Smooth muscle cell (in vitro differentiated cells): ENCODE measurements around the gene PPFIBP1. TPM values are rescaled to one million over a fixed set of nuclear protein-coding genes. Genes with fewer than 3 reads are reported as not detected.

Source experiments
- DNase-seq: peaks from one replicate; lab custom pipeline; 2025; ENCODE audit not compliant: unreplicated experiment; lab: John Stamatoyannopoulos, UW
- H2AFZ ChIP-seq: fragments of 200-600 bp; sonication (generic); 2 replicates; pipeline ENCODE4 v1.6.0; 2016; ENCODE audit warnings: antibody characterized with exemption, low read depth, mild to moderate bottlenecking
- H3F3A ChIP-seq: fragments of 200-600 bp; sonication (generic); 2 replicates; pipeline ENCODE4 v1.6.0; 2017; ENCODE audit warnings: antibody characterized with exemption, low read depth
- H3K27ac ChIP-seq: fragments of 200-600 bp; sonication (generic); 2 replicates; pipeline ENCODE4 v1.5.1; 2016; ENCODE audit warnings: low read depth, mild to moderate bottlenecking
- H3K27me3 ChIP-seq: fragments of 200-600 bp; sonication (generic); 2 replicates; pipeline ENCODE4 v1.6.1; 2016; ENCODE audit warnings: low read depth, mild to moderate bottlenecking
- H3K36me3 ChIP-seq: fragments of 200-600 bp; sonication (generic); 2 replicates; pipeline ENCODE4 v1.5.1; 2016; ENCODE audit warnings: low read depth
- H3K4me1 ChIP-seq: fragments of 200-600 bp; sonication (generic); 2 replicates; pipeline ENCODE4 v1.5.1; 2016; ENCODE audit warnings: low read depth
- H3K4me2 ChIP-seq: fragments of 200-600 bp; sonication (generic); 2 replicates; pipeline ENCODE4 v1.6.0; 2016; ENCODE audit warnings: mild to moderate bottlenecking
- H3K4me3 ChIP-seq: fragments of 200-600 bp; sonication (generic); 2 replicates; pipeline ENCODE4 v1.5.1; 2016; ENCODE audit warnings: mild to moderate bottlenecking
- H3K79me2 ChIP-seq: fragments of 200-600 bp; sonication (generic); 2 replicates; pipeline ENCODE4 v1.6.0; 2016; ENCODE audit warnings: low read depth, mild to moderate bottlenecking
- H3K9ac ChIP-seq: fragments of 200-600 bp; sonication (generic); 2 replicates; pipeline ENCODE4 v1.6.0; 2016; ENCODE audit warnings: low read depth
- H3K9me3 ChIP-seq: fragments of 200-600 bp; sonication (generic); replicated peaks from 2 replicates; pipeline ENCODE4 v1.5.1; 2016; ENCODE audit warnings: low read depth
- H4K20me1 ChIP-seq: fragments of 200-600 bp; sonication (generic); 2 replicates; pipeline ENCODE4 v1.6.0; 2016; ENCODE audit warnings: low read depth
- CTCF ChIP-seq: fragments of 200-600 bp; sonication (generic); IDR thresholded peaks from 2 replicates; pipeline ENCODE4 v1.5.1; 2017; ENCODE audit warnings: borderline replicate concordance, mild to moderate bottlenecking, antibody characterized with exemption; ENCODE audit not compliant: insufficient read depth, poor library complexity, severe bottlenecking
- WGBS: methylation state at CpG from one replicate; pipeline ENCODE4 v1.1.7; 2016; ENCODE audit warnings: low lambda C conversion rate; 5-methylcytosine and 5-hydroxymethylcytosine counted together
- polyA plus RNA-seq: library from polyadenylated mRNA; unstranded; fragments of >200 nt; fragmentation: Nextera tagmentation; extraction: Ambion mirVana; gene quantifications from 2 replicates; pipeline ENCODE4 v1.2.1, GENCODE V29; 2016
- total RNA-seq: library from RNA; depleted of rRNA; stranded (reverse); fragments of >200 nt; gene quantifications from 2 replicates; pipeline ENCODE4 v1.2.3, GENCODE V29; 2014

The PPFIBP1 gene
- total and polyA plus RNA-seq, 2 experiments from 2014 or later: 45.7 to 150 TPM

GRCh38 chr12:27513155-27513824 is 10.7 kb upstream of the PPFIBP1 start:
- WGBS: 81% methylated on average over 7 of the region's 7 CpGs

GRCh38 chr12:27515671-27516070 is 8.3 kb upstream of the PPFIBP1 start:
- Histone ChIP-seq H3K9me3 (no peaks in the 10 kb centered on the region), H4K20me1 (no peaks in the 10 kb centered on the region), H3K4me3 (no peak overlapping the region), H3K79me2 (no peaks in the 10 kb centered on the region), H3K4me1 (no peaks in the 10 kb centered on the region), H2AFZ (no peak overlapping the region), H3K27ac (peak overlapping the region; percentile 79), H3K9ac (no peak overlapping the region), H3K27me3 (no peaks in the 10 kb centered on the region), H3F3A (no peaks in the 10 kb centered on the region), H3K36me3 (no peaks in the 10 kb centered on the region), H3K4me2 (peak overlapping the region; percentile 20)
- 54% methylated on average over 9 of the region's 9 CpGs for WGBS
- no peak for TF ChIP-seq CTCF
- no peak for DNase-seq

More at GRCh38 chr12:27513155-27513824, 10.7 kb upstream of the PPFIBP1 start:
- TF ChIP-seq CTCF: no peak
- Histone ChIP-seq H2AFZ (no peak overlapping the region), H3K9ac (no peak overlapping the region), H3K4me2 (no peak overlapping the region), H3F3A (no peaks in the 10 kb centered on the region), H3K4me3 (no peak overlapping the region), H3K79me2 (no peaks in the 10 kb centered on the region), H3K4me1 (no peaks in the 10 kb centered on the region), H3K36me3 (no peaks in the 10 kb centered on the region), H3K27ac (no peak overlapping the region), H3K27me3 (no peaks in the 10 kb centered on the region), H3K9me3 (no peaks in the 10 kb centered on the region), H4K20me1 (no peaks in the 10 kb centered on the region)
- DNase-seq: no peak

- H3K79me2 ChIP-seq: no peaks in the 10 kb centered on the region
- no peak for DNase-seq
- H3K9me3 ChIP-seq: no peaks in the 10 kb centered on the region
- no peaks in the 10 kb centered on the region for H3K36me3 ChIP-seq
- H2AFZ ChIP-seq: no peak overlapping the region
- H3K4me1 ChIP-seq: peaks cover 7% of the 10 kb centered on the region
- peak overlapping the region; percentile 79 for H3K27ac ChIP-seq
- H3K27me3 ChIP-seq: no peaks in the 10 kb centered on the region
- no peak overlapping the region for H3K4me3 ChIP-seq
- H3F3A ChIP-seq: no peaks in the 10 kb centered on the region
- peak overlapping the region; percentile 17 for H3K4me2 ChIP-seq
- H4K20me1 ChIP-seq: no peaks in the 10 kb centered on the region
- H3K9ac ChIP-seq: no peak overlapping the region
- 62% methylated on average over 4 of the region's 4 CpGs for WGBS
- no peak for TF ChIP-seq CTCF
Measured at GRCh38 chr12:27516625-27517024, 7.4 kb upstream of the PPFIBP1 start.

GRCh38 chr12:27517546-27517945 is 6.5 kb upstream of the PPFIBP1 start:
- no peak overlapping the region for H2AFZ ChIP-seq
- no peaks in the 10 kb centered on the region for H3K9me3 ChIP-seq
- peaks cover 3% of the 10 kb centered on the region for H3F3A ChIP-seq
- no peak for DNase-seq
- no peaks in the 10 kb centered on the region for H3K27me3 ChIP-seq
- H3K4me3 ChIP-seq: no peak overlapping the region
- H3K27ac ChIP-seq: peak overlapping the region; percentile 79
- peak overlapping the region; percentile 17 for H3K4me2 ChIP-seq
- TF ChIP-seq CTCF: no peak
- no peaks in the 10 kb centered on the region for H3K79me2 ChIP-seq
- WGBS: 27% methylated on average over 3 of the region's 3 CpGs
- peaks cover 7% of the 10 kb centered on the region for H3K4me1 ChIP-seq
- H3K9ac ChIP-seq: no peak overlapping the region
- no peaks in the 10 kb centered on the region for H3K36me3 ChIP-seq
- no peaks in the 10 kb centered on the region for H4K20me1 ChIP-seq
